Neuronal stem cell (in vitro differentiated cells): ENCODE data around the gene HS3ST6.
A peak's percentile ranks its signal among the peaks of the same experiment; 100 is the strongest.

Source experiments
- DNase-seq: peaks from one replicate; pipeline ENCODE4 v3.0.0-alpha.2; 2013; ENCODE audit warnings: low spot score
- H2AFZ ChIP-seq: one replicate; pipeline ENCODE4 v1.6.1; 2013; ENCODE audit warnings: mild to moderate bottlenecking, low read length, inconsistent platforms
- H2AK5ac ChIP-seq: 2 replicates; pipeline ENCODE4 v1.6.1; 2013; ENCODE audit warnings: low read depth, mild to moderate bottlenecking, inconsistent platforms, low read length, moderate library complexity, mixed read lengths
- H2BK120ac ChIP-seq: 2 replicates; pipeline ENCODE4 v1.6.1; 2013; ENCODE audit warnings: low read depth, mild to moderate bottlenecking, inconsistent platforms, low read length, moderate library complexity, mixed read lengths
- H2BK12ac ChIP-seq: one replicate; pipeline ENCODE4 v1.6.1; 2013; ENCODE audit warnings: low read length, inconsistent platforms
- H2BK15ac ChIP-seq: 2 replicates; pipeline ENCODE4 v1.6.1; 2013; ENCODE audit warnings: mild to moderate bottlenecking, low read length, inconsistent platforms, mixed read lengths
- H2BK5ac ChIP-seq: one replicate; pipeline ENCODE4 v1.6.1; 2013; ENCODE audit warnings: inconsistent platforms, mild to moderate bottlenecking, low read length, moderate library complexity
- H3K14ac ChIP-seq: one replicate; pipeline ENCODE4 v1.6.1; 2013; ENCODE audit warnings: low read length, inconsistent platforms
- H3K18ac ChIP-seq: 2 replicates; pipeline ENCODE4 v1.6.1; 2013; ENCODE audit warnings: low read length, inconsistent platforms
- H3K23ac ChIP-seq: 2 replicates; pipeline ENCODE4 v1.6.1; 2013; ENCODE audit warnings: low read depth, mild to moderate bottlenecking, mixed read lengths, low read length, inconsistent platforms; ENCODE audit not compliant: poor library complexity
- H3K27ac ChIP-seq: replicated peaks from 3 replicates; pipeline ENCODE4 v1.5.1; 2013; ENCODE audit warnings: low read length, inconsistent platforms
- H3K27me3 ChIP-seq, 3 experiments: 2 replicates each; pipeline ENCODE4 v1.6.1; 2013; ENCODE audit warnings: low read length in 3 of 3, mild to moderate bottlenecking in 2 of 3, inconsistent platforms in 1 of 3, low read depth in 1 of 3, mixed read lengths in 1 of 3, moderate library complexity in 1 of 3; ENCODE audit not compliant: control insufficient read depth in 3 of 3, insufficient read depth in 3 of 3
- H3K36me3 ChIP-seq, 2 donors: replicated peaks in 1 of 2; 2 replicates each; pipeline ENCODE4 v1.6.1; 2013; ENCODE audit warnings: low read length in 2 of 2; ENCODE audit not compliant: control insufficient read depth in 2 of 2, insufficient read depth in 2 of 2
- H3K4ac ChIP-seq: 2 replicates; pipeline ENCODE4 v1.6.1; 2013; ENCODE audit warnings: inconsistent platforms, mild to moderate bottlenecking, low read length, moderate library complexity
- H3K4me1 ChIP-seq, 2 donors: 1 replicate in 1 of 2; 2 replicates in 1 of 2; pipeline ENCODE4 v1.6.1; 2013; ENCODE audit warnings: low read length in 2 of 2, low read depth in 1 of 2; ENCODE audit not compliant: control insufficient read depth in 2 of 2, insufficient read depth in 1 of 2
- H3K4me2 ChIP-seq: one replicate; pipeline ENCODE4 v1.6.1; 2013; ENCODE audit warnings: mild to moderate bottlenecking, low read length, inconsistent platforms; ENCODE audit not compliant: insufficient read depth, poor library complexity, severe bottlenecking
- H3K4me3 ChIP-seq, 2 donors: 2 replicates each; pipeline ENCODE4 v1.5.1; 2013; ENCODE audit warnings: low read length in 2 of 2, mild to moderate bottlenecking in 2 of 2, inconsistent platforms in 1 of 2, moderate library complexity in 1 of 2
- H3K79me1 ChIP-seq: one replicate; pipeline ENCODE4 v1.6.1; 2013; ENCODE audit warnings: low read depth, mild to moderate bottlenecking, inconsistent platforms, low read length, moderate library complexity
- H3K9ac ChIP-seq: one replicate; pipeline ENCODE4 v1.6.1; 2013; ENCODE audit warnings: mild to moderate bottlenecking, low read depth, low read length, inconsistent platforms; ENCODE audit not compliant: poor library complexity
- H3K9me3 ChIP-seq, 2 donors: replicated peaks in 1 of 2; 2 replicates each; pipeline versions ENCODE3 to v1.6.1; 2013; ENCODE audit warnings: low read length in 2 of 2, mild to moderate bottlenecking in 2 of 2, inconsistent platforms in 1 of 2, low read depth in 1 of 2, mixed read lengths in 1 of 2, moderate library complexity in 1 of 2; ENCODE audit not compliant: control insufficient read depth in 2 of 2, insufficient read depth in 1 of 2
- H4K8ac ChIP-seq: one replicate; pipeline ENCODE4 v1.6.1; 2013; ENCODE audit warnings: low read depth, mild to moderate bottlenecking, inconsistent platforms, low read length, moderate library complexity
- H4K91ac ChIP-seq: one replicate; pipeline ENCODE4 v1.6.1; 2013; ENCODE audit warnings: low read length, low read depth, mild to moderate bottlenecking, inconsistent platforms; ENCODE audit not compliant: poor library complexity
- WGBS, 2 donors: extraction: QIAGEN DNeasy Blood & Tissue Kit; methylation state at CpG; one replicate each; pipeline ENCODE4 v1.1.7; 2013; ENCODE audit warnings: missing lambda C conversion rate in 2 of 2, mixed read lengths in 1 of 2; ENCODE audit not compliant: insufficient read length in 2 of 2, insufficient replicate concordance in 1 of 2; ENCODE audit errors: extremely low coverage in 2 of 2; 5-methylcytosine and 5-hydroxymethylcytosine counted together

Gene HS3ST6

DNA sequence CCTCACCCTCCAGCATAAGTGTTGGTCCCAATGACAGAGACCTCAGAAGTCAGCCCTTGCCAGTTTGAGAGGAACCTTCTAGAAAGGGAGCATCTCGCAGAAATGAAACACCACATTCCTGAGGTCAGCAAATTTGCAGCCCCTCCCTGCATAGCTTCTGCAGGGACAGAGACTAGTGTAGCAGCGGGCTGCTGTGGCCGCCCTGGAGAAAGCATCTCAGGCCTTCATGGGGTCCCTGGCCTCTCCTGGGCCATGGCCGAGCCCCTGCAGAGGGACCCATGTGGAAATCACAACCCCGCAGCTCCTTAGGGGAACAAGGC is 11.4 kb downstream of the HS3ST6 start:
- Histone ChIP-seq H3K14ac (no peak overlapping the region), H3K4me2 (no peak overlapping the region), H3K23ac (no peak overlapping the region), H3K27ac (no peak overlapping the region), H3K4ac (no peak overlapping the region), H2BK15ac (no peak overlapping the region), H4K8ac (no peak overlapping the region), H3K9ac (no peak overlapping the region), H2BK120ac (no peak overlapping the region), H2AFZ (peak overlapping the region; percentile 59), H4K91ac (no peak overlapping the region), H2BK5ac (no peak overlapping the region), H3K36me3 (no peaks in the 10 kb centered on the region), H2AK5ac (peak overlapping the region; percentile 25), H2BK12ac (peak overlapping the region; percentile 58), H3K9me3 (no peaks in the 10 kb centered on the region), H3K27me3 (peaks cover 0 to 70% (median 0%) of the 10 kb centered on the region in 3 experiments), H3K4me3 (no peak overlapping the region), H3K4me1 (peaks cover 0 to 16% of the 10 kb centered on the region in 2 donors), H3K79me1 (no peaks in the 10 kb centered on the region), H3K18ac (no peak overlapping the region)
- no peak for DNase-seq
- no CpG with 5 or more reads among the region's 5 CpGs for WGBS, 2 donors

DNA sequence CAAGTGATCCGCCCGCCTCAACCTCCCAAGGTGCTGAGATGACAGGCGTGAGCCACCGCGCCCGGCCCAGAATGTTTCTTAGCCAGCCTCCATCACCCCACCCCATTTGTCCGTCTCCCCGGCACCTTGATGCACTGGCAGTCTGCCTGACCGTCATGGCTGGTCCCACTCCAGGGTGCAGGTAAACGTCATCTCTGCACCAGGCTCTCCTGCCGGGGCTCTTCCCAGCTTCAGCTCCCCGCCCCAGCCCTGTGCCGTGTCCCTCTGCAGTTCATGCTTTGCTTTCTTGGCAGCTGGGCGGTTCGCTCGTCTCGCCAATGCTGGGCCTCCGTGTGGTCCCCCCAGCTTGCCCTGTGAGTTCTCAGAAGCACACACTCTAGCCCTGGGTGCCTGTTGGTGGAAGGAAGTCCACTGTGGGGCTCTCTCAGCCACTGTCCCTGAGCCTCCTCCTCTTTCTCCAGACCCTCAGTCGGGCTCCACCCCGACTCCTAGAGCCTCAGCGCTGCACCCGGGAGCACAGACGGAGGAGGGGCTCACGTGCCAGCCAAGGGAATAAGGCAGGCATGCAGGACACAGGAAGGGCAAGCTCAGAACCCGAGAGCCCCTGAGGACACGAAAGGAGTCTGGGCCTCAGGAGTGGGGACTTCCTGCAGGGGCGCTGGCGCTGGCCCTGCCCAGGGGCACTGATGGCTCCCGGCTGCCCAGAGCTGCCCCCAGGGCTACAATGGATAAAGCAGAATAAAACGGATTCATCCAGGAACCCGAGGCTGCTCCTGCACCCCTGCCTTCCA is 12.0 kb downstream of the HS3ST6 start:
- Histone ChIP-seq H3K18ac (no peak overlapping the region), H3K23ac (peak overlapping the region; percentile 59), H3K4me1 (peaks cover 0 to 16% of the 10 kb centered on the region in 2 donors), H2BK15ac (peak overlapping the region; percentile 74), H2BK120ac (no peak overlapping the region), H3K4me3 (no peak overlapping the region), H3K9ac (no peak overlapping the region), H3K36me3 (no peaks in the 10 kb centered on the region), H3K27me3 (peaks cover 0 to 70% (median 0%) of the 10 kb centered on the region in 3 experiments), H3K14ac (no peak overlapping the region), H2BK12ac (no peak overlapping the region), H3K4ac (no peak overlapping the region), H3K9me3 (no peaks in the 10 kb centered on the region), H3K79me1 (no peaks in the 10 kb centered on the region), H2AFZ (peak overlapping the region; percentile 59), H2BK5ac (no peak overlapping the region), H4K91ac (no peak overlapping the region), H3K27ac (no peak overlapping the region), H2AK5ac (peak overlapping the region; percentile 3), H3K4me2 (no peak overlapping the region), H4K8ac (no peak overlapping the region)
- no peak for DNase-seq
- no CpG with 5 or more reads among the region's 31 CpGs for WGBS, 2 donors

- Histone ChIP-seq H2BK5ac (no peak overlapping the region), H3K14ac (no peak overlapping the region), H3K4me3 (no peak overlapping the region), H3K79me1 (peaks cover 3% of the 10 kb centered on the region), H3K36me3 (no peaks in the 10 kb centered on the region), H2BK12ac (no peak overlapping the region), H4K91ac (no peak overlapping the region), H3K27ac (no peak overlapping the region), H2BK15ac (no peak overlapping the region), H3K4ac (peak overlapping the region; percentile 42), H3K27me3 (peaks cover 0 to 72% (median 0%) of the 10 kb centered on the region in 3 experiments), H3K23ac (peak overlapping the region; percentile 55), H2AK5ac (peak overlapping the region; percentile 67), H2AFZ (no peak overlapping the region), H3K9me3 (no peaks in the 10 kb centered on the region), H2BK120ac (no peak overlapping the region), H3K4me2 (no peak overlapping the region), H3K9ac (no peak overlapping the region), H3K18ac (peak overlapping the region; percentile 62), H3K4me1 (peaks cover 0 to 12% of the 10 kb centered on the region in 2 donors), H4K8ac (no peak overlapping the region)
- DNase-seq = no peak
- WGBS, 2 donors = no CpG with 5 or more reads among the region's 22 CpGs
These were observed 14.1 kb downstream of the HS3ST6 start for GRCh38 chr16:1903845-1904840.

DNA sequence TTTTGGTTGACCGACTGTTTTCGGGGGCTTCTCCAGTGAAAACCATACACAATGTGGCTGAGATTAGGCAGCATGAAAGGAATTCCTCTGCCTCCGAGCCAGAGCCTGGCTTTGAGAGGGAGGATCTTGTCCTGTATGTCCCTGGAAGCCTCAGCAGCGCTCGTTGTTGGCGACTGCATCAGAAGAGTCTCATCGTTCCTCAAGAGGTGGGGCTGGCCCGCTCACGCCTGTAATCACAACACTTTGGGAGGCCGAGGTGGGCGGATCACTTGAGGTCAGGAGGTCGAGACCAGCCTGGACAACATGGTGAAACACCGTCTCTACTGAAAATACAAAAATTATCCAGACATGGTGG is 15.0 kb downstream of the HS3ST6 start:
- Histone ChIP-seq H2BK12ac (no peak overlapping the region), H3K36me3 (no peaks in the 10 kb centered on the region), H3K4me2 (no peak overlapping the region), H3K4ac (no peak overlapping the region), H4K91ac (no peak overlapping the region), H3K27ac (peak overlapping the region; percentile 16), H4K8ac (no peak overlapping the region), H2AK5ac (no peak overlapping the region), H2BK120ac (no peak overlapping the region), H3K23ac (peak overlapping the region; percentile 3), H3K9me3 (no peaks in the 10 kb centered on the region), H2AFZ (peak overlapping the region; percentile 5), H2BK15ac (no peak overlapping the region), H3K4me1 (peaks cover 0 to 10% of the 10 kb centered on the region in 2 donors), H3K79me1 (peaks cover 3% of the 10 kb centered on the region), H3K18ac (no peak overlapping the region), H3K9ac (no peak overlapping the region), H3K14ac (no peak overlapping the region), H3K27me3 (peaks cover 0 to 68% (median 0%) of the 10 kb centered on the region in 3 experiments), H3K4me3 (no peak overlapping the region), H2BK5ac (no peak overlapping the region)
- no CpG with 5 or more reads among the region's 13 CpGs for WGBS, 2 donors
- DNase-seq = no peak
